GM18951 (cell line): ENCODE data around the gene NCCRP1.

ENCODE experiments used
- POLR2A ChIP-seq: IDR thresholded peaks from 4 replicates; pipeline ENCODE4 v1.6.1; 2011; ENCODE audit warnings: mild to moderate bottlenecking; ENCODE audit not compliant: insufficient read length, insufficient read depth; ENCODE audit errors: extremely low read depth
- in situ Hi-C: fragments of 300-500 bp; cut with MboI; formaldehyde crosslinking; loops from one replicate; pipeline ENCODE4 v1.12.0; 2022; ENCODE audit warnings: low sequenced_read_pairs, mixed read lengths, inconsistent platforms; ENCODE audit not compliant: unreplicated experiment

NCCRP1 gene

GRCh38 chr19:39168258-39169142, 28.3 kb upstream of the NCCRP1 start:
- TF ChIP-seq POLR2A = no peak
- in situ Hi-C loops = no loop called here

GRCh38 chr19:39169143-39169810, 27.5 kb upstream of the NCCRP1 start:
- TF ChIP-seq POLR2A = no peak
- in situ Hi-C loops = no loop called here

GRCh38 chr19:39170386-39171231, 26.2 kb upstream of the NCCRP1 start:
- in situ Hi-C loops = no loop called here
- TF ChIP-seq POLR2A = no peak

- no peak for TF ChIP-seq POLR2A
- in situ Hi-C loops = no loop called here
Observed at GRCh38 chr19:39171479-39172465, 25.0 kb upstream of the NCCRP1 start.

GRCh38 chr19:39172700-39173501, 23.9 kb upstream of the NCCRP1 start:
- in situ Hi-C loops = no loop called here

GRCh38 chr19:39173502-39173991, 23.2 kb upstream of the NCCRP1 start:
- in situ Hi-C loops = no loop called here
- TF ChIP-seq POLR2A = no peak

More at GRCh38 chr19:39172700-39173501, 23.9 kb upstream of the NCCRP1 start:
- TF ChIP-seq POLR2A = no peak

- TF ChIP-seq POLR2A = no peak
- in situ Hi-C loops = no loop called here
Observed at GRCh38 chr19:39174142-39174541, 22.6 kb upstream of the NCCRP1 start.

GRCh38 chr19:39174558-39175544, 21.9 kb upstream of the NCCRP1 start:
- no peak for TF ChIP-seq POLR2A
- in situ Hi-C loops = no loop called here

- TF ChIP-seq POLR2A = no peak
Observed at GRCh38 chr19:39175564-39175963, 21.2 kb upstream of the NCCRP1 start.

GRCh38 chr19:39177110-39177699, 19.6 kb upstream of the NCCRP1 start:
- in situ Hi-C loops = no loop called here
- no peak for TF ChIP-seq POLR2A

More at GRCh38 chr19:39175564-39175963, 21.2 kb upstream of the NCCRP1 start:
- in situ Hi-C loops = no loop called here
